ENCODE measurements around the gene TDRD10. TPM values are rescaled to one million over a fixed set of nuclear protein-coding genes. Genes with fewer than 3 reads are reported as not detected.

TDRD10 gene
- total and polyA plus RNA-seq, 2 of the 8 experiments (the other 6 are each of a cell fraction or from before 2014, with no cell fraction given): 0.15 to 0.27 TPM

DNA sequence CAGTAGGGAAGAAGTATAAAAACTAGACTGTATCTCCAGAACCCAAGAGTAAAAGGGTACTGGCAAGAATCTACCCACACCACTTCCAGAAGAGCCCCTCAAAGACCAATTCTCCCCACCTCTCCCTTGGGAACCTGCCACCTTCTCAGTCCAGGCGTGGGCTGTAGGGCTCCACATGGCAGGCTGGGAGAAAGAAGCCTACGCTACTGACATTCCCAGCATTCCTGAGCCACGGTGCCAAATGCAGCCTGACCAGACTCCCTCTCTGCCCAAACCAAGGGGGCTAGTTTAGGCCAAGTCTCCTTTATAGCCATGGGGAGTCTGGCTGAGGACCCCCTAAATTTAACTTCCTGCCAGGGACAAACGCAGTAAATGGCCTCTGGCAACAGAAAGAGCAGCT is 54.4 kb downstream of the TDRD10 start:
- Histone ChIP-seq H3K4me1 (replicated peaks in 1 of 4; ENCODE audit: control insufficient read depth in 3 of 4, insufficient read depth in 4 of 4, low read length in 3 of 4) (peaks cover 5 to 14% (median 7%) of the 10 kb centered on the region in 4 experiments; a peak in 5 of 7 replicates), H3K27ac (ENCODE audit: low read depth, low read length) (peak overlapping the region; percentile 56; the same call in 1 of the 2 replicates), H3K14ac (ENCODE audit: insufficient read length) (no peak overlapping the region), H3K56ac (replicated peaks; ENCODE audit: insufficient read length, low read depth, low read length) (no peak overlapping the region), H3K27me3 (replicated peaks in 1 of 4; ENCODE audit: control insufficient read depth in 3 of 4, extremely low read depth in 1 of 4, insufficient read depth in 3 of 4, low read length in 3 of 4) (no peaks in the 10 kb centered on the region), H2BK20ac (ENCODE audit: low read length) (no peak overlapping the region), H3K4ac (replicated peaks; ENCODE audit: insufficient read length, low read depth, low read length) (no peak overlapping the region), H2AFZ (ENCODE audit: low read length) (no peak overlapping the region), H2BK12ac (ENCODE audit: low read depth, low read length) (no peak overlapping the region), H3K36me3 (ENCODE audit: control insufficient read depth in 2 of 4, insufficient read depth in 4 of 4, low read length in 3 of 4) (peaks cover 28 to 45% (median 44%) of the 10 kb centered on the region in 4 experiments), H3K4me3 (ENCODE audit: extremely low read depth in 1 of 4, insufficient read depth in 2 of 4, low read depth in 3 of 4, low read length in 4 of 4) (peak overlapping the region; percentile 21 to 92 (median 82); a peak in 4 of 8 replicates), H3K23me2 (ENCODE audit: low read depth, low read length) (peaks cover 10% of the 10 kb centered on the region), H3K9me3 (ENCODE audit: insufficient read depth in 2 of 2, low read depth in 1 of 2, low read length in 1 of 2) (no peaks in the 10 kb centered on the region), H3K4me2 (ENCODE audit: insufficient read depth in 1 of 2, low read depth in 2 of 2, low read length in 2 of 2) (peak overlapping the region; percentile 81 to 99), H2BK15ac (ENCODE audit: low read length) (no peak overlapping the region), H2BK120ac (replicated peaks; ENCODE audit: low read depth, low read length) (no peak overlapping the region), H4K20me1 (replicated peaks in 1 of 2; ENCODE audit: control insufficient read depth in 1 of 2, insufficient read depth in 2 of 2, low read length in 2 of 2) (peaks cover 3 to 4% of the 10 kb centered on the region in 2 experiments), H4K8ac (ENCODE audit: extremely low read depth, insufficient read depth, low read length) (no peak overlapping the region), H3K18ac (ENCODE audit: extremely low read depth, low read length) (no peak overlapping the region), H2BK5ac (ENCODE audit: low read depth, low read length) (no peak overlapping the region), H4K91ac (replicated peaks; ENCODE audit: insufficient read length, low read length) (no peak overlapping the region), H2AK5ac (ENCODE audit: low read depth, low read length) (peak overlapping the region; percentile 58; the same call in 1 of the 2 replicates), H3K9ac (replicated peaks in 1 of 4; ENCODE audit: extremely low read depth in 1 of 4, low read depth in 3 of 4, low read length in 3 of 4) (no peak overlapping the region), H3K79me1 (ENCODE audit: low read depth, low read length) (peaks cover 6% of the 10 kb centered on the region), H3K79me2 (ENCODE audit: control insufficient read depth in 1 of 2, insufficient read depth in 2 of 2, low read length in 2 of 2) (peaks cover 7 to 31% of the 10 kb centered on the region in 2 experiments; a peak in 3 of 4 replicates), H4K5ac (ENCODE audit: insufficient read length, low read depth, low read length) (no peak overlapping the region), H3K23ac (ENCODE audit: insufficient read length) (no peak overlapping the region)
- 44% methylated on average over 4 of the region's 4 CpGs; no CpG with 5 or more reads in 1 of the 2 experiments for WGBS, 2 experiments (ENCODE audit: extremely low coverage in 1 of 2, insufficient coverage in 1 of 2, insufficient read length in 1 of 2, insufficient replicate concordance in 2 of 2, low coverage in 1 of 2, low lambda C conversion rate in 2 of 2, missing lambda C conversion rate in 1 of 2)
- ChIA-PET CTCF (ENCODE audit: partially characterized antibody) (interaction anchor here (1.6 to 2.4 kb wide), 3 partner anchors 10 to 322 kb away, joined by 4 to 13 read pairs (median 6); no protein-coding TSS in a partner anchor), POLR2A (ENCODE audit: partially characterized antibody) (no interaction called here)
- TF ChIP-seq RBBP5 (IDR thresholded peaks at IDR 0.05; ENCODE audit: borderline replicate concordance, low read depth, low read length) (peak; percentile 35; the same call in 1 of the 2 replicates), NRF1 (IDR thresholded peaks at IDR 0.05; ENCODE audit: low read depth, low read length) (no peak), TEAD4 (IDR thresholded peaks at IDR 0.05; ENCODE audit: low read depth, low read length) (peak; percentile 96), MAX (IDR thresholded peaks at IDR 0.05) (peak; percentile 67), SIN3A (conservative IDR thresholded peaks at IDR 0.05 in 1 of 2, IDR thresholded peaks at IDR 0.05 in 1 of 2; ENCODE audit: low read depth in 1 of 2, low read length in 2 of 2) (peak in 1 of 2 experiments; percentile 61; a peak in 1 of 4 replicates), CBX8 (IDR thresholded peaks at IDR 0.05; ENCODE audit: borderline replicate concordance, low read depth, low read length) (no peak)
- FAIRE-seq (no peak), DNase-seq (ENCODE audit: low read depth in 1 of 2, low spot score in 2 of 2) (no peak)

Data from H1 (cell line).